HG02943 (cell line): Measurements from ENCODE around the gene ANO4.

ENCODE experiments used
- ATAC-seq: cut with Tn5 transposase; IDR thresholded peaks from one replicate; pipeline ENCODE4 v1.9.1; 2021; ENCODE audit warnings: mild to moderate bottlenecking, low read depth, moderate library complexity; ENCODE audit not compliant: unreplicated experiment

Gene ANO4

DNA sequence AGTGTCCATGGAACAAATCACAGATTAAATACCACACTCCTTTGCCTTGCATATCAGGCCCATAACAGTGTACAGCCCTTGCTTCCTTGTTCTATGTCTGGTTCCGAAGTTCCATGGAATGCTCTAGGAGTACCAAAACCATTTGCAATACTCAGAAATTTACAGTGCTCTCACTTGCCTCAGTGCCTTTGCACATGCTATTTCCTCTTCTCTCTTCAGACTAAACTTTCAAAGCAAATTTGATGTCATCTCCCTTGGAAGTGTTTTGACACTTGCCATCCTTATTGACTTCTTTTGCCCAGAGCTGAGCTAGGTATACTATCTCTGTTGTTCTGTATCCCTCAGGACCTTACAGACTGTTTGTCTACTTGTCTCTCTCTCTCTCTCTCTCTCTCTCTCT is 6.1 kb downstream of the ANO4 start:
- no peak for ATAC-seq

DNA sequence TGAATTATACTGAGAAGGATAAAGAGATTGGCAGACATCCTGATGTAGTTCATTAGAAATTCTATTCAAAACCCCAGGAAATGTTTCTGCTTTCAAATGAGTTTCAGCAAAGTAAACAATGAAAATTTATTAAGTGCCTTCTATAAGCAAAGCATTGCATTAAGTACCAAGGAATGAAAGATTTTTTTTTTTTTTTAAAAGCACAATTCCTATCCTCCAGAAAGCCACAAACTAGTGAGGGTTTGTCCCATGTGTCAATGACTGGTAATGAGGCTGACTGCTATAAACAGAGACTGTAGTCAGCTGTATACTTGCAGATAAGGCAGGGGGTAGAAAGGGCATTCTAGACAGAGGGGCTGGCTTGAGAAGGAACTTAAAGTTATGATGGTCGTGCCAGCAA is 6.7 kb downstream of the ANO4 start:
- ATAC-seq: no peak

DNA sequence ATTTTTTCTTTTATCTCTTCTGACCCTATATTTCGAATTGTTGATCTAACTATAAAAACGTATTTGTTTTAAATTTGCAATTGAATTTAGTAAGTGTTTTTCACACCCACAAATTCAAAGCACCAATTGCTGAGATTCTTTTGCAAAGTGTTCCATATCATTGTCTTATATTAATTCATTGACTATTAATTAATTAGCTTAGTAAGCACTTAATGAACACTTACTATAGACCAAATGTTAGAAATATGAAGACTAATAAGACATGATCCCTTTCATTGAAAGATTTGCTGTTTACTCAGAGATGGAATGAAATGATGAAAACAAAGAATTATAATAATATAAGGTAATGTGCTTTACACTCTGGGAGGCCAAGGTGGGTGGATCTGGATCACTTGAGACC is 14.2 kb downstream of the ANO4 start:
- ATAC-seq: no peak

DNA sequence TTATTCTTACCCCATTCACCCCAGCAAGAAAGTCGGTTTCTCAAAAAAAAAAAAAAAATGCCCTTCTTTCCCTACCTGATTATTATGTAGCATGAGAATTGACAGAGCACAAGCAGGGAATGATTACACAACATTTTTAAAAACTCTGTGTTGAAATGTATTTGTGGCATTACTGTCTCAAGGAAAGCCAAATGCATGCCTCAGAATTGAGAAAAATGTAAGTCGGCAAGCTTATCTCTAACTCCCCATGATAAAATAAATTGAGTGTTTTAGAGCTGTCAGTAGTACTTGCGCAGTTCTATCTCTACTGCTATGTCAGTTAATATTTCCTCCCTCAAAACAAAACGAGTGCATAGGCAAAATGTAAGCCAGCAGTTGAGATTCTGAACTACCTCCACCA is 25.7 kb downstream of the ANO4 start:
- no peak for ATAC-seq

DNA sequence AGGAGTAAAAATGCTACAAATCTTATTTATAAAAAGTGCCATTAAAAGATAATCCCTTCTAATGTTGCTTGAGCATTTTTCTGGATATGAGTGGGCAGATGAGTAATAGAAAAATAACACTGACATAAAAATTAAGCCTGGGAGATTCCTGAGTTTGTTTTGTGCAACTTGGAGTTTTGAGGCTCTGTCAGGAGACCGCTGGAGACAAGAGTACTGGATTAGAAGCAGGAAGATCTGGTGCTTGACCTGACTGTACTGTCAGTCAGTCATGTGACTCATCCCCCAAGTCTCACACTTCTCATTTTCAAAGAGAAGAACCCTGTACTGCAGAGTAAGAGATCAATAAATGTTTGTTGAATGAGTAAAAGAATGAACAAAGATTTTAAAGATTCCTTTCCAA is 29.4 kb downstream of the ANO4 start:
- no peak for ATAC-seq

DNA sequence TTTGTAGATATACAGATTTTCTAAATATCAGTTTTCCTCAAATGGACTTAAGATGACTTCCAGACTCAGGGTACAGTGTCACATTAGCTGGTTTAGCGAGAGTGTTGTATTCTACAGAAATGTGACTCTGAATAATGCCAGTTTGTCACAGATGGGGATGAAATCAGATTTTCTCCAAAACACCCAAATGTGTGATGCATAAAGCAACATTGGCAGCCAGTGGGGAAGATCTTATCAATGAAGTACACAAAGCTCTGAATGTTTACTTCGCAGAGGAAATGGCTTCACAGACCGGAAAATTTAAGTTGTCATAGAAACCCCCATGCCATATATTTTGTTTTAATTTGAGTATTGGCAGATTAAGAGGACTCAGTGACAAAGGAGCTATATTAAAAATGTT is 29.9 kb downstream of the ANO4 start:
- no peak for ATAC-seq

DNA sequence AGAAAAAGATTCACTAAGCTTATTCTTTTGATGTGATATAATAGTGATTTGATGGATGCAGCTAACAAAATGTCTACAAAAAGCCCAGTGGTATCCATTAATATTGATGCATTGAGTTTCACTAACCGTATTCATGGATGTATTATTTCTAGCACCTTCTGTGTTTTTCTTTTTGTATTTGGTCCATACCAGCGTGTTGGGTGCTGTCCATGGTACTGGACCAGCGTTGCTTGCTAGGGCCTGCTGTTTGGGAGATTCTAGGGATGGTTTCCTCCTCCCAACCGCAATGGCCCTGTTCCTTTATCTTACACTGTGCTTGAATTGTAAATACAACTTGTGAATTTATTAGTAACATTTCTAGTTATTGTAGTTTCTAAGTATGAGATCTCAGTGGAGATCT is 31.7 kb downstream of the ANO4 start:
- no peak for ATAC-seq

DNA sequence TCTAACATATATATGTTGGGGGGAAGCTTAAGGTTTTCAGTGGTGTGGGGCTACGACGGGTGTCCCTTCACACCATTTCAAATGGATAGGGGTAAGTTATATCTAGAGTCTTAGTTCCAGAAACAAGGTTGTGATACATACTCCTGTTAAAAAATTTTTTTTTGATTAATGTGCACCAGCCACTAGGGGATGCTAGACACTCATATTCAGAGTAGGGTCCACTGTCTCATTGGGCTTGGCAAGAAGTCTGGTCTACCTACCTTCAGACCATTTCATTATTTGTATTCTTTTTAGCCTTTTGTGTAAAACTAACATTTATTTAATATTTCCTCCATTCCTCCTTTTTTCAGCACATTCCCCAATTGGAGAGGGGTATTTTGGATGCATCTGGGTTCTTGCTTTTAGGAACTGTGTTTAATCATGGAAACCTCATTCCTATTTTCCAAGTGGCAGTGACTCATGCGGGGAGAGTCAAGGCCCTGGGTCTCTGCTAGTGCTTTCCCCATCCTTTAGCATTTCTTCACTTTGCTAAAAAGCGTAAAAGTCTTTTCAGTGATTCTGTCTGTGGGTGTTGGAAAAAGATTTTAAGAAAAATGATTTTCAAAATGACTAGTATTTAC is 33.4 kb downstream of the ANO4 start:
- ATAC-seq: peak; percentile 65

DNA sequence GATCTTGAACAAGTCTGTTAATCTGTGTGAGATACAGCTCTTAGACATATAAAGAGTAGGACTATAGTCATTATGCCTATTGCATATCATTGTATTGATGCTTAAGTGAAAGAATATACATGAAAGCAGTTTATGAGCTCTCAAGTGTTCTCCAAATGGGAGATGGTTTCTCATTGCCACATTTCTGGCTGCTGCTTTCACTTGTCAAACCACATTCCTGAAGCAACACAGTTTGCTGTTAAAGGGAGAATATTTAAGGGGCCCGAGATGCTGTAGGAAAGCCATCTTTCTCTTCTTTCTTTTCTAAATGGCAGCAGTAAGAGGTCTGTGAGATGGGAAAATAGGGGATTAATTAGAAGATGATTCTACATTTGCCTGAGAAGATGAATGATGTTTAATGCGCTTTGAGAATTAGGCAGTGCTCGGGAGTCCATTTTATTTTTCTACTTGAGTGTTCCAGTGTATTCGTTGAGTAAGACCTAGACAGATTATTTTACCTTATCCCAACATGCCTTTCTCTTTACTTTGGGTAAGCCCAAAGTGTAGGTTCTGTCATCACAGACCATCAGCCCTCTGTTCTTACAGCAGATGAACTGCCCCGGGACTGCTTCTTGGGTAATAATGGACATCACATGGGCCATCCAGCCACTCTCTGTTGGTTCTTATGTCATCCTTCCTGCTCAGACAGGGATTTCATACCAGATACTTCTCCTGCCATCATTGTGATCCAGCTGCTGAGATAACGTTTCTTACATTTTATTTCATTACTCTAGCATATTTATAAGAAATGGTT is 35.6 kb downstream of the ANO4 start:
- no peak for ATAC-seq

DNA sequence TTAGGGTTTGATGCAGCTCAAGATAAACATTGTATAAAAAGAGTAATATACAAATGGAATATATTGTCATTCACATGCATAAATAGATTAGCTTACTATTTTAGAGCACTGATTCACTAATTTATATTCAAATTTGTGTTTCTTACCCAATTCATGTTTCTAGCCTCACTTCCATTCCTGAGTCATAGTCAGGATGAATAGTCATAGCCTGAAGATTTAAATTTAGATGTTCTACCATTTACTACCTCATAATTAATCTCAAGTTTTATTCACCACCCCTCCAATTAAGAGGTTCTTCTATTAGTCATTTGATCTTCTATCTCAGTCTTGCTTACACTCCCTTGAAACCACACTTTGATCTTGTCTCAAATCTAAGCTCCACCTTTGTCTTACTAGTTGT is 38.7 kb downstream of the ANO4 start:
- no peak for ATAC-seq

DNA sequence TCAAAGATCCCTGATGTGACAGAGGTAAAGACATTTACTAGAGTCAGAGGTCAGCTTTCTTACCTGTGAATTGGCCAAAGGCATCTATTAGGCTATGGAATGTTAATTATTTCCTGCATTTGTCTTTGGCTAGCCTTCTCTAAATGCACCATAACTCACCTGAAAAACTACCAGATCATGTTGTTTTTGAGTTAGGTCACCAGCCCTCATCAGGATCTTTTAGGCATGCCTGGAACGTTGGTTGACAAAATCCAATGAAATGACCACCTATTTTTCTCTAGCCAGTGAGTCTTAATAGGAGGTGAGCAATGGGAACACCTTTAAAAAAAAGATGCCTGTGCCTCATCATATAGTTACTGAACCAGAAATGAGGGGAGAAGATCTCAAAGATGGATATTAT is 46.2 kb downstream of the ANO4 start:
- no peak for ATAC-seq

DNA sequence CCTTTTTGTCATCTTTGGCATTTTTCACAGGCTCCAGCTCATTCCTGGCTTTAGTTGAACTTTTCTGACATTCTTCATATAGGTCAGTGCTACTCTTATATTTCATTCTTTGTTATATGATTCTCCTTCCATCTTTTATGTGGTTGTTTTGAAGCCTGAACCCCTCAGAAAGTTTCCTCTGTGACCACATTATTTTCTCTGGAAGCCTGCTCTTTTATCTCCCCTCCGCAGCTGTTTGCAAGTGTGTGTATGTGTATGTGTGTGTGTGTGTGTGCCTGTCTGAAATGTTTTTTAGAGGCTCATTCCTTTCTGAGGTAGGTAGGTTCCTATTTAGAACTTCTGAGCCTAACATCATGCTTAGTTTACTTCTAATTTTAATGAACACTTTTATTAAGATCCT is 47.6 kb downstream of the ANO4 start:
- ATAC-seq: no peak

DNA sequence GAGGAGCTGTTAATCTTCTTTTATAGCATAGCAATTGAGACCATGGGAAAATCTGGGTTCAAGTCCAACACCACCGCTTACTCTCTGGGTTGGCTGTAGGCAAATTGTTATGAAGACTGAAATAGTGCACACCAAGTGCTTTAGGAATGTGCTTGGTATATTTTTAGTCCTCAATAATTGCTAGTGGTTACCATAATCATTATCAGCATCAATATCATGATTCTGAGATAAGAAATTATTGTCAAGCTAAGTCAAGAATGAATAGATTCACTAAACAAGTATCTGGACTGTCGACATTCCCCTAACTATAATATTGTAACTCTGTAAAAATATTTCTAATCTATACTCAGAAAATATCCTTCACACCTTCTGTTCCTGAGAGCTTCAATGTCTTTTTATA is 48.5 kb downstream of the ANO4 start:
- ATAC-seq: no peak

DNA sequence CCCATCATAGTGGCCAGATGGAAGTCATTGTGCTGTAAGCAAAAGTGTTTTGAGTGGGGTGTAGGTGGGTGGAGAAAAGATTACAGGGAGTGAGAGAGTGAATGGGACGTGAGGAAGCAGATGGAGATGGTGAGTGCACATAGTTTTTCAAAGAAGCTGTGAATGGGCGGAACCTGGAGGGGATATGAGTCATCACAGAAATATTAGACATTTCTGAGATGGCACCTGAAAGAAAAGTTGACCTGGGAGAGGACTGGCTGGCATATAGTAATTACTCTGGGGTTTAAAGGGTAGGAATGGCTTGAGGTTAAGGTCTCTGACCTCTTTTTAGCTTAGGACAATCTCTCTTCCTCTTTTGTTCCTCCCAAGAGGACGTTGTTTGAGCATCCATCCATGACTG is 50.5 kb downstream of the ANO4 start:
- ATAC-seq: no peak

DNA sequence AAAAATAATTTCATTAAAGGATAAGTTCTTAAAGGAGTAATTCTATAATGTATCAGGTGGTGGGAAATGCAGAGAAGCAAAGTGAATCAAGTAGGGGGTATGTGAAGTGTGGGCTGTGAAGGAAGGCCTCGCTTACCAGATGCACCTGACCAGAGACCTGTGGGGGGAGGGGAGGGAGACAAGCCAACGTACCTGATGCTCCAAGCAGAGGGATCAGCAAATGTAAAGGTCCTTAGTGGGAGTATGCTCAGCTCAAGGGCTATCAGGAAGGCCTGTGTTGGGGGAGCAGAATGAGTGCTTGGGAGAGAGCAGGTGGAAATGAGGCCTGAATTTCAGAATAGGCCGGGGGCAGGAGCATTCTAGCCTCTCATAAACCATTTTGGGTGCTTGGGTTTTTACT is 57.1 kb downstream of the ANO4 start:
- ATAC-seq: no peak

DNA sequence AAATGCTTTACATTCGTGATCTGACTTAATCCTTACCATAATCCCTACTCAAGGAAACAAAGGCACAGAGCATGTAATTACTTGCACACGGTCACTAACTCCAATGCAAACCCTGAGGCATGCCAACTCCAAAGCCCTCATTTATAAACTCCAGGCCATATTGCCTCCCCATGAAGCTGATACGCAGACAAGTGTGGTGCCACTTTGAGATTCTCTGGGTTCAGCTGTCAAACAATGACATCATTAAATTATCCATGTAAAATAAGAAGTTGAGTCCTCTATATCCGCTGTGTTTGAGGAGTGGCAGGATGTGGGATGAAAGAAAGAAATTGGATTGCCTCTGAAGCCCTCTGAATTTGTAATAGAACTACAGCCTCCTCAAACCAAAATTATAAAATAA is 62.8 kb downstream of the ANO4 start:
- no peak for ATAC-seq

DNA sequence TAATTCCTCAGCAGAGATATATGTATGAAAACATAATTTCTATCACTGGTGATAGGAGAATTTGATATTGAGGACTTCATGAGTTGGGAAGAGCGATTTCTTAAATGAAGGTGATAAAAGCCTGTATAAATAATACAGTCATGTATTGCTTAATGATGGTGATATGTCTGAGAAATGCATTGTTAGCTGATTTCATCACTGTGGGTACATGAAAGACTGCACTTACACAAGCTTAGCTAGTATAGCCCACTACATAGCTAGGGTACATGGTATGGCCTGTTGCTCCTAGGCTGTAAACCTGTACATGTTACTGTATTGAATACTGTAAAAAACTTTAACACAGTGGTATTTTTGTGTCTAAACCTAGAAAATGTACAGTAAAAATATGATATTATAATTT is 63.4 kb downstream of the ANO4 start:
- ATAC-seq: no peak

DNA sequence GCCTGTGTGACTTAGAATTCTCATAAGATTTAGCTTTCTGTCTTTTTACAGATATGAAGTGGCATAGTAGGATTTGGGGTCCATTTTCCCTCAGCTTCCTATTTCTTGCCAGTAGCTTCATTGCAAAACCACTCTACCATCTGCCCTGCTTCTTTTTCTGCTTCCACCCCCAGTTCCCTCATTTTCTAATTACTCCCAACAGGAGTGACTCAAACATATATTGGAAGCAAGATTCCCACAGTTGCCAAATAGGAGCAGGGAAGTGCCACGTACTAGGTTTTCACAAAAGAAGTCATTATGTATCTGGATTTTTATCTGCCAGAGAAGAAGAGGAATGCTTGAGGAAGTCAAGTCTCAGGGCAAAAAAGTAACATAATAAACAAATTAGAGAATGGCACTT is 64.1 kb downstream of the ANO4 start:
- no peak for ATAC-seq

DNA sequence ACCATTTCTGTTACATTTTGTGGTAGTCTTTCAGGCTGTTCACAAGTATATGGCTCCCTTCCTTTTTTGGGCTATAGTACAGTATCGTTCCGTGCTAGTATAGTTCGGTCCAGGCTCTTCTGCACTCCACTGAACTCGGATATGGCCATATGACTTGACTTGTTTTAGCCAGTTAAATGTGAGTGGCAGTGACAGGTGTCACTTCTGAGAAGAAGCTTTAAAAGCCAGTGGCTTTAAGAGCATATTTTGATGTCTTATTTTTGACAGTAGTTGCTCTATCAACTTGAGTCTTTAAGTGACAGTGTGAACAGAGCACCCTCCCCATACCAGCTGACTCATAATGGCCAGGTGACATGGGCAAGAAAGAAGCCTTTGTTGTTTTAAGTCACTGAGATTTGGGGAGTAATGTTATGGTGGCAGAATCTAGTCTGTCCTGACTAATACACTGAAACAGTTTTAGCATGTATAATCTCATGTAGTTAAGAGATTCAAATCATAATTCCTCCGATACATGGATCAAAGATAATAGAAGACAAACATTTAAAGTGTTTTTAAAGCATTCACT is 64.6 kb downstream of the ANO4 start:
- no peak for ATAC-seq

DNA sequence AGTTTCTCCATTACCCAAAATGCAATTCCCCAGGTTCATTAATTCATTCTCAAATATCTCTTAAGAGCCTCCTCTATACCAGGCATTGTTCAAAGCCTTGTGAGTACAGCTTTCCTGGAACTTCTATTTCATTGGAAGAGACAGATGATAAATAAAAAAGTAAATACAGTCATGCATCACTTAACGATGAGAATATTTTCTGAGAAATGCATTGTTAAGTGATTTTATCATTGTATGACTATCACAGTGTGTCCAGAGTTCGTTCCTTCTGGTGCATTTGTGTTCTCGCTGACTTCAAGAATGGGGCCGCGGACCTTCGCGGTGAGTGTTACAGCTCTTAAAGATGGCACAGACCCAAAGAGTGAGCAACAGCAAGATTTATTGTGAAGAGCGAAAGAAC is 66.0 kb downstream of the ANO4 start:
- no peak for ATAC-seq

DNA sequence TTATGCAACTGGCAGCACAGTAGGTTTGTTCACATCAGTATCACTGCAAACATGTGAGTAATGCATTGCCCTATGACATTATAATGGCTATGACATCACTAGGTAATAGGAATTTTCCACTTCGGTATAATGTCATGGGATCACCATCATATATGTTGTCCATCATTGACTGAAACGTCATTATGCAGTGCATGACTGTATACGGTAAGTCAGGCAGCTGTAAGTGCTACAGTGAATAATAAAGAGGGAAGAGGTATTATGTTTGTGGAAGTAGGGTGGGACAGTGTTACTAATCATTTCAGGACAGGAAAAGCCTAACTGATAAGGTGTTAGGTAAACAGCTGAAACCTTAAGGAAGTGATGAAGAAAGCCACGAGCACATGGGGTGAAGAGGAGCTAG is 68.1 kb downstream of the ANO4 start:
- no peak for ATAC-seq

DNA sequence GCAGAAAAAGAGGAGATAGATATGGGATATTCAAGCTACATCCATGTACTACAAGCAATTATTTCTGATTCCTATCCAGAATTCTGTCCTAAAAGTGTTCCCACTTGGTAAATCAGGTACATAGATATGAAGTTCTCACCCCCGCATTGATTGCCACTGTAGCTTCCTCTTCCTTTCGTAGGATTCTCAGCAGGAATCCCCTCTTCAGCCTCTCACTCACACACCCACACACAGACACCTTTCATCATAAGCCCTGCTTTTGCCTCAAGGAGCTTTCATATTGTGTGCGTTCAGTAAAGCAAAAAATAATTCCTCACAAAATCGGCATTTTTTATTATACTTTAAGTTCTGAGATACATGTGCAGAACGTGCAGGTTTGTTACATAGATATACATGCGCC is 69.8 kb downstream of the ANO4 start:
- no peak for ATAC-seq
